GOT3 (cell line): Measurements from ENCODE around the gene DDI2.
"Not testable (repeated sequence)": the region's sequence is repeated elsewhere in the genome, so short reads cannot be mapped to it uniquely, and the experiment has no call there.

ENCODE experiments used
- DNase-seq: peaks from one replicate; lab custom pipeline; 2025; ENCODE audit warnings: mixed read lengths; lab: John Stamatoyannopoulos, UW

The DDI2 gene

DNA sequence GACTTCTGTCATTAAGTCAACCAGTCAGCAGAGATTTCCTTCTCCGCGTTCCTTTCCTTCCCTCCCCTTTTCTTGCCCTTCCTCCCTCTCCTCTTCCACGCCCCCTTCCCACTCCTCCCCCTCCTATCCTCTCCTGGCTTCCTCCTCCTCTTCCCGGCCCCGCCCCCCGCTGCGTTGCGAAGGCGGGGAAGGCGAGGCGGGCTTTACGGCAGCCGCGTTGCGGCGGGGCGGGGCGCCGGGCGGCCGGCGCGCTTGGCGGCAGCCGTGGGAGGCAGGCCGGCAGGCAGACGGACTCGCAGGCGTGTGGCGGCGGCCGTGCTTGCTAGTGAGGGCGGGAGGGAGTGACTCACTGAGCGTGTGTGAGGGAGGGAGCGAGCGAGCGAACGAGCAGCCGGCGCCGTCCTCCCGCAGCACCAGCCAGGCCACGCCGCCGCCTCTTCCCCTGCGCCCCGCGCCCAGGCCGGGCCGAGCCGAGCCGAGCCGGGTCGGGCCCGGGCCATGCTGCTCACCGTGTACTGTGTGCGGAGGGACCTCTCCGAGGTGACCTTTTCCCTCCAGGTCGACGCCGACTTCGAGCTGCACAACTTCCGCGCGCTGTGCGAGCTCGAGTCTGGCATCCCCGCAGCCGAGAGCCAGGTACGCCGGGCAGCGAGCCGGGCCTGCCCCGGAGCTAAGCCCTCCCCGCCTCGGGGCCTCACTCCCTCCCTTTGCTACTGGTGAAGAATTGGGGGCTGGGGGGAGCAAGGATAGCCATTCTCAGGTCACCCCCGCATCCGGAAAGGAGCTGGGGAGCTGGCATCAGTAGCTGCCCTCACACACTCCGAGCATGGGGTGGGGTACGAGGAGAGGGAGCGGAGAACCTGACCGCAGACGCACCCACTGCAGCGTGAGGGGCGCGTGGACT is at the start of gene DDI2:
TSS of gene DDI2 (plus strand) at position 286 of the 904 bp plus-strand sequence. CDS start at position 499, 213 bp downstream.
- DNase-seq: peak; percentile 93

DNA sequence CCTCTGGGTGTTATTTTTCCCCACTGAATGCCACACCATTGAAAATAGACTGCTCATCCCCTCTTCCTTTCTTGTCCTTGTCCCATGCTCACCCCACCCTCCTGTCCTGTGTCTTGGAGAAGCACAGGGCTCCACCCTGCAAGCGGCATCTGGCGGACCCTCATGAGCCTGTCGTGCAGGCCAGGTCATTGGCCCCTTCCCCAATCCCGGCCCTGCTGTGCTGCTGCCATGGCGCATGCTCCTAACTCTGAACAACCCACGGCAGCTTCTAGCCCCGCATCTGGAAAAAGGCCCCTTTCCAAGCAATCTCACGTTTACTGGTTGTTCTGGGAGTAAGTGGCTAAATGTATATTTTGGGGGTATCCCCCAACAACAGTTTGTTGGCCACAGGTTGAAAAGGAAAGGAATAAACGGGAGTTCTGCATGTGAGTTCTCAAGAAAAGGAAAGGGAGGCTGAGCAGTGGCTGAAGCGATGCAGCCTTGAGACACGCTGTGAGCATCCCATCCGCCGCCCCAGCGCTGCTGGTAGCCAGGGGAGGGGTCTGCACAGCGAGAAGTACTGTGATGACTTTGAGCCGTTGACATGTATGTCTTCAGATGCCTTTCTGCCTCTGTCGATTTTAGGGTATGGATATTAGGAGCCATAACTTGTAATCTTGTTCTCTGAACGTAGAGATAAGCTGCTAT is 48.7 kb upstream of the DDI2 start:
- DNase-seq: no peak

DNA sequence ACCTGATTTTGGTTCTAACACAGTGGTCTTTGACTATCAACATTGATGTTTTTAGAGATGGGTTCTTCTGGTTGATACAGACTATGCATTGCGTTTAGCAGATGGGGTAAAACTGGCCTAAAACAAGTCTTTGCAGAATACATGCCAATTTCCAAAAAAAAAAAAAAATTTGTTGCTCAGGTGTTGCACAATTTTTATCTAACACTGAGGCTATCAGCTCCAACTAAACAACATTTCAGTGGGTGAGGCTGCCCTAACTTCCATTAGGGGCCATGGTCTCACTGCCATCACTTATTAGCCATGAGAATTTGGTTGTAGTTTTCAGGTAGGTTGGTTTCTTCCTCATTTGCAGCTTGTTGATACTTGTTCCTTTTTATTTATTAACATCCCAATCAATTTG is 46.4 kb upstream of the DDI2 start:
- DNase-seq: no peak

DNA sequence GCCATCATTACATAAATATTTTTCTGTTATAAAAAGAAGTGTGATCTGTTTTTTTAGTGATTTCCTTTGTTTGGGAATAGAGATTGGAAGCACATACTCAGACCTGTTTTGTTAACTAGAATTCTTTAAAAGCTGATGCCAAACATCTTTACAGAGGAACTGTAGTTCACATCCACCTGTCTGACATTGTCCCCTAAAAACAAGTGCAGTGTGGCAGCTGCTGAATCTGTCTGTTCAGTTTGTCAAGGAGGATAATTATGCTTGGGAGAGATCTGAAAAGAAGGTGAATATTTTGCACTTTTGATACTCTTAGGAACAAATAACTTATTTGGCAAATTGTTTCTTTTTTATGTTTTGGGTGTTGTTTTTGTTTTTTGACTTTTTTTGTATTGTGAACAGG is 46.0 kb upstream of the DDI2 start:
- no peak for DNase-seq

DNA sequence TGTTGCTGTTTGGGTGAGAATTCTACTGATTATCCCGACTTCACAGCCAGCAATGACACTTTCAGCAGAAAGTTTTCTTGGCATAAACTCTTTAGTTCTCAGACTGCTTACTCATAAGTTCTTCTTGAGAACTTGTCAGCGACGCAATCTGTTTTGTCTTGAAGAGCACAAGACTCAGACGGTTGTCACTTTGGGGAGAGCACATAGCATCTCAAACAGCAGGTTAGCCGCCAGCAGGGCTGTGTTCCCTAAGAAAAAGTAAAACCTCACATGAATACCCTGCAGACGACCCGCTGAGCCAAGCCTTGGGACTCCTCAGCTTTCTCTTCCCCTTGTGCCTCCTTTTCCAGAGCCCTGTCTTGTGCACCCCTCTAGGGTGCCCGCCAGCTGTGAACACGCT is 43.8 kb upstream of the DDI2 start:
- no peak for DNase-seq

DNA sequence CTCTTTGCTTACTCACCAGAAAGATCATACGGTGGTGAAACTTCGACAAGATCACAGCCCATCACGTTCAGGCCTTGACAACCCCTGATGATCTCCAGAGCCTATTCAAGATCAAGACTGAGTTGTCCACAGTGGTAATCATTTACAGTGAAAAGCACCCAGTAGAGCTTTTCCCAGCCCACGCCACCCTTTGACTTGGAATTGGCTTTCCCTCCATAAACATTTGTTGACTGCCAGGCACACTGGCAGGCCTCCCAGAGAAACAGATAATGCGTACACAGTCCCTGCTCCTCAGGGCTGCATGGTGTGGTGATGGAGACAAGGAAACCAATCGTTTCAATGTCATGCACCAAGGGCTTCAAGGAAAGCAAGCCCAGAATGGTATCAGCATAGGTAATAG is 42.5 kb upstream of the DDI2 start:
- no peak for DNase-seq

DNA sequence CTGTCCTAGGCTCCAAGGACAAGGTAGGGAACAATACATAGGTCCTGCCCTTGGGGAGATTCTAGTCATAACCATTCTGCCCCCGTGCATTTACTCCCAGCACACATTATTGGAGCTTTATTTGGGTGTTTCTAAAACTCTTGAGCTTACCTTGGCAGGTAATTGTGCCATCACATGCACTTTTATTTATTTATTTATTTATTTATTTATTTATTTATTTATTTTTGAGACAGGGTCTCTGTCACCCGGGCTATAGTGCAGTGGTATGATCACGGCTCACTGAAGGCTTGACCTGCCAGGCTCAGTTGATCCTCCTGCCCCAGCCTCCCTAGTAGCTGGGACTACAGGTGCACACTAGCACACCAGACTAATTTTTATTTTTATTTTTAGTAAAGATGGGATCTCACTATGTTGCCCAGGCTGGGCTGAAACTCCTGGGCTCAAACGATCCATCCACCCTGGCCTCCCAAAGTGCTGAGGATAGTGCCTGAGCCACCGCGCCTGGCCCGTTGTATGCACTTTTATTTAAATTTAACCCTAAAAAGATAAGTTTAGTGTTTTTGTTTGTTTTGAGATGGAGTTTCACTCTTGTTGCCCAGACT is 41.6 kb upstream of the DDI2 start:
- no peak for DNase-seq

DNA sequence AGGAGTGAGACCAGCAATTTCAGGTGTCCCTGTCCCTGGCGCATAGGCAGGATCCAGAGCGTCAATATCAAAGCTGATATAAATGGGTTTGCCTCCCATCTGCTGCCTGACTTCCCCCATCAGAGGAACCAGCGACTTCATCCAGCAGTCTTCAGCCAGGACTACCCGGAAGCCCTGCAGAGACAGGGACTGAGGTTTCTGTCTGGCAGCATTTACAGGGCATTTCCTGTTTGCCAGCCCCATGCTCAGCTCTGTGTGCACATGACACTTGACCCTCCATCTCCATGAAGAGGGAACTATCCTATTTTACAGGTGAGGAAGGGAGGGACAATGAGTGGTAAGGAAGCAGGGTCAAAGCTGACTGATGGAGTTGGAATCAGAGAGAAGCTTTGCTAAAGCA is 39.6 kb upstream of the DDI2 start:
- no peak for DNase-seq

DNA sequence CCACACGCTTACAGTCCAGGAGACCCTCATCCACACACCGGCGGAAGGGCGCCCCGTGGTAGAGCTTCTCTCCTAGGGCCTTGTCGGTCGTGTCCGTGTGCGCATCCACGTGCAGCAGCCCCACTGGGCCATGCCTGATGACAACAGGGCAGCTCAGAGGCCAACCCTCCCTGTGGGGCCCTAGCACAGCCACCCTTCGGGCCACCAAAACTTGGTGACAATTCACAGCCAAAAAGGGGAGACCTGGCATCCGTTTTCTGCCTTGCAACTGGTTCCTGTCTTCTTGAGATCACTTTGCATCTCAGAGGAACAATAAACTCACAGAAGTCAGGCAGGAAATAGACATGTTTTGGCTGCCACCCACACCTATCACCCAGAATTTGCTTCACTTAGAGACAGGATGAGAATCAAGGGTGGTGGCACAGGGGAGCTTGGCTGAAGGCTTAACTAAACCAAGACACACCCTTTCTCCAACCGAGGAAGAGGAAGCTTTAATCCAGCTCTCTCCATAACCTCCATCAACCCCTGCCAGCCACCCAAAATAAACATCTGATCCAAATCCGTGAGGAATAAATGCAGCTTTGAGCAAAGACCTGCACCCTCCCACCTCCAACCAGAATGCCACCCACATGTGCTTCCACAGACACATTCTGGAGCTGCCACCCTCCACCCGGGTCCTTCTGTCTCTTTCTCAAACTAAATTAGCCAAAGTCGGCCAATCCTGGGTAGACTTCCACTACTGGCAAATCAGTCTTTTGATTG is 38.2 kb upstream of the DDI2 start:
- no peak for DNase-seq

DNA sequence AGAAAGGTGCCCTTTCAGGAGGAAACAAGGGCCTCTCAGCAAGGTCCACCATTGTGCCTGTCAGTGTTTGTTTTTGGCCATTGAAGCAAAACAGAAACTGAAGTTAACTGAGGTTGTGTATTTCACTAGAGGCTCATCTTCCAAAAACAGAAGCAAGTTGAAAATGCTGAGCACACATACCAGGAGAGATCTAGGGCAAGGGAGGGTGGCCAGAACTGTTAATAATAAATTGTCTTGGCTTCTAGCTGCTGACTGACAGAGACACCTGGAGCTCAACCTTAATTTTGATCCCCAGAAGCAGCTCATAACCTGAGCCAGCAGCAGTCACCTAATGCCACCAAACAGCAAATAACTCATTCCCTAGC is 37.6 kb upstream of the DDI2 start:
- DNase-seq: no peak

DNA sequence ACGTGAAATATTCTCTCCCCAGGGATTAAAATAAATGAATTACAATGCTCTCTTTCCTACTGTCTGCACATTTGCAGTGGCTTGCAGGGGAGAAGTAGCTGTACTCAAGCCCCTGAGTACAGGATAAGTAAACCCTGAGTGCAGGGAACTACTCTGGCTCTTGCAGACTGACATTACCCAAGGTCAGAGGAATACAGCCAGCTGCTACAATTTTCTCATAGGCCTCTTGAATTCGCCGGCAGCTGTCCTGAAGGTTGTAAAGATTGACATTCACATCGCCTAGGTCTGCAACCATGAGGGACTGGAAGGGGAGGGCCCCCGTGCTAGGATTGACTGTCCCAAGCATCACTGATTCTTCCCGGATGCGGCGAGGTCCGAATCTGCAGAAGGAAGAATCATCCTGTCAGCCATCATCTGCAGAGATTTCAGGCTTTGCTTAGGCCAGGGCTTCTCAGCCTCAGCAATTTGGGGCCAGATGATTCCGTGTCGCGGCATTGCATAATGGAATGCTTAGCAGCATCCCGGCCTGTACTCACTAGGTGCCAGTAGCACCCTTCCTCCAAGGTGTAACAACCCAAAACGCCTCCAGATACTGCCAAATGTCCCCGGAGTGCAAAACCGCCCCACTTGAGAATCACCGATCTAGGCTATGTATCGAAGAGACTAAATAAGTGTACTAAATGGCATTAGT is 34.1 kb upstream of the DDI2 start:
- no peak for DNase-seq

DNA sequence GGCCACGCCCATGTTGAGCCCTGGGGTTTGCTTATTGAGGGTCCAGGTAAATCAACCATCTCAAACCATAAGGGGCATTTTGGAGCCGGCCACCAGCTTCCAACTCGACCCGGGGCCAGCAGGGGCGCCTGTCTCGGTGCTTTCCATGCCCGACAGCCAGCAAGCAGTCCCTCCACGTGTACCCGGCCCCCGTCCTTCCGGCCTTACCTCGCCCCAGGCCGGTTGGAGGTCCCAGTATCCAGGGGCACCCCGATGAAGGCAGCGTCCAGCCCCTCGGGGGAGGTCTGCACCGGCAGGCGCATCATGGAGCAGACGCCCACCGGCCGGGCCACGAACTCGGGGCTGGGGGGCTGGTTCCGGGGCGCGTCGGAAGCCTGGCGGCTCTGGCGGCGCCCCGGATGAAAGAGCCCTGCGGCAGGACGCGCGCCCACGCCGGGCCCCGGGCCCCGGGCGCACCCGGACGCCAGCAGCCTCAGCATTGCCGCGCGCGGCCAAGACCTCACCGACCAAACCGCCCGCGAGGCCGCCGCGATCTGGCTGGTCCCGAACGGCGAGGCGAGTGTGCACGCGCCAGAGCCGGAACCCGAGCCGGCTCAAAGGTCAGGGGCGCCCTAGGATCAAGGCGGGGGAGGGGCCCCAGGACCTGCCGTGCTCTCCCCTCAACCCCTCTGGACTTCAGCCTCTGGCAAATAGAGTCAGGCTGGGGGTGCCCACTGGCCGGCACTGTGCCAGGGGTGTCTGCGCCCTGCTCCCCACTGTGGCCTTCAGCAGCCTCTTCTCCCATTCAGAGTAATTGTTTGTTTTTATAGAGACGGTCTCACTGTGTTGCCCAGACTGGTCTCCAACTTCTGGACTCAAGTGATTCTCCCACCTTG is 32.5 kb upstream of the DDI2 start, which contains the start of gene AGMAT:
TSS of gene AGMAT (minus strand) at position 563 of the 875 bp plus-strand sequence. CDS start at position 479, 84 bp downstream.
- DNase-seq: no peak

DNA sequence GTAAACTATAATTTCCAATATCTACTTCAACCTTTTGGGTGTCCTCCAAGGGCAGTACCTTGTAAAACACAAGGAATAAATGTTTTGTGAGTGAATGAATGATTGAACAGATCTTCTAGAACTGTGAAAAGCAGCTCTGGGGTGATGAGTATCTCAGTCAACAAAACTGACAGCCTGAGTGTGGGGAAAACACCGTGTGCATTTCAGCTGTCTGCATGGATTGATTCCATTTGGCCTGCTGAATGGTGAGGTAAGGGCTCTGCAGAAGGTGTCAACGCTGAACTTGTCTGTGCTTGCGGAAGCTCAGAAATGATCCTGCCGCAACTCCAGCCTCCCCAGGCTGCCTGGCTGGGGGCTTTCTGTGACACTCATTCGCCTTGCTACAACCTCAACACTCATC is 25.0 kb upstream of the DDI2 start:
- DNase-seq: no peak

DNA sequence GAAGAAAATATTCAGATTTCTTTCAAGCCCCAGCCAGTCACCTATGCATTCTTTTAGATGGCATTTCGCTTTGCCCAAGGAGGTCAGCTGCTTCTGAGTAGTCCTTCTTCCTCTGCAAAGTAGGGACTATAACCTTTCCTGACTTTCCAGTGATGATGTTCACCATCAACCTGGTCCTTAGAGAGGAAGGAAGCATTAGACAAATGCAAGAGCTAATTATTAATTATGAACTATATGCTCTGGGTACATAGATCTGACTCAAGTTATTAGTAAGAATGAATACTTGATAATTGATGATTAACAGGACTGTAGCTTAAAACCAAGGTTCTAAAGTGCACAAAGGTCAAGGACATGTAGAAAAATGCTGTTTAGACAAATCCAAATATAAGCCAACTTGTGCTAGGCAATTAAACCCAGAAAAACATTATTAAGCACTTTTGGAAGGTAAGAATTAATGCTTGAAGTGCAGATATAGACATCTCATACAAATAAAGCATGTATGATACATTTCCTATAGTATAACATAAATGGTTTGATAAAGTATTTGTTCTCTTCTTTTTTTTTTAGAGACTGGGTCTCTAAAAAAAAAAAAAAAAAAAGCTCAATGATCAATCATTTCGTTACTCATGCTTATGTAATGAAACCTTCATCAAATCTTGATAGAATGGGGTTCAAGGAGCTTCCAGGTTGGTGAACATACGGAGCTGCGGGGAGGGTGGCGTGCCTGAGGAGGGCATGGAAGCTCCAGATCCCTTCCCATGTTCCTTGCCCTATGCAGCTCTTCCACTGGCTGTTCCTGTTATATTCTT is 21.2 kb upstream of the DDI2 start:
- DNase-seq: no peak

DNA sequence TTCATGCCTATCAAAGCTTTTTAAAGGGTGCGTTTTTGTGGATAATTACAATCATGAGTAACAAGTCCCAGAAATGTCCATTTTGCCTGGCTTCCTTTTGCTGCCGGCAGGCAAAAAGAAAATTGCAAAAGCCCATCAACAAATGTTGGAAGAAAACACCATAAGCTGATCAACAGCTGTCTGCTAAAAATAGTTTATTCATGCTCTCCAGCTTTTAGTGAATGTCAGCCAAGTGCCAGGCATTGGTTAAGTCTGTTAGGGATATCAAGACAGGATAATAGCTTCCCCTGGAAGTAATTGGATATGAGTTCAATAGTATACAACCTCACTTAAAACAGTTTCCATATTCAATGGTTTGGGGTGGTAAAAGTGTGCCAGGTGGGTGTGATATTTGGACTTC is 18.8 kb upstream of the DDI2 start:
- DNase-seq: no peak

DNA sequence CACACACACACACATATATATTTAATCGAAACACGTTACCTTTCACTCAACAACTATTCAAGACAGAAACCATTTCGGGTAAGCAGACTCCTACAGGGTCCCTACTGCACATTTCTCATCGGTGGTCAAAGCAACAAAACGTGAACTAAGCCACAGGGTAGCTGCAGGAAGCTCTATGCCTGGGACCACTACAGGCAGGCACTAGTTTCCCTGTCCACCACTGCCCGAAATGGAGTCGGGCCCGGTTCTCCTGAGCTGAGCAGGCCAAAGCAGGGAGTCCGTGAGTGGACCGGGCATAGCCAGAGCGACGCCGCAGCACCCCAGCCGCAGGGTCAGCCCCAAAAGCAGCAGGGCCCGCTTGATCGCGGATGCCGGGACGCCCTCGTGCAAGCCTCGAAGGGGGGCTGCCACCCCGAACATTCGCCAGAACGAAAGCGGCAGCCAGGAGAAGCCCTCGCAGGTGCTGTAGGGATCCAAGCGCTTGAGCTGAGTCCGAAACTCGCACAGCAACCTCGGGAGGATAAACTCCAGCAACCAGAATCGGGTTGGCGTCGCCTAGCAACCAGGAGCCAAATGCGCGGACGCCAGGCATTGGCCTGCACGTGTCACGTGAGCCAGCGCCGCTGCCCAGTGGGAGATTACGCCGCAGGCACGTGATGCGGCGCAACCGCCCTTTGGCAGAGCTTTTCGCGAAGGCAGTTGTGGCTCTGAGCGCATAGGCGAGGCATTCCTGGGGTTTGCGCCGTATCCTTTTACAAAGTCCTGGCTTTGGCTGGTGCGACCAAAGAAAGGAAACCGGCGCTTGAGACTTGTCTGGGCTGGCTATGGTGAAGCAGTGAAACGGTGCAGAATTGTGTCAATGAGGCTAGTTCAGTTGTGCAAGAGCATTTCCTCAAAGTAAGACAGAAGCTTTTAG is 13.9 kb upstream of the DDI2 start:
- peak; percentile 83 for DNase-seq

DNA sequence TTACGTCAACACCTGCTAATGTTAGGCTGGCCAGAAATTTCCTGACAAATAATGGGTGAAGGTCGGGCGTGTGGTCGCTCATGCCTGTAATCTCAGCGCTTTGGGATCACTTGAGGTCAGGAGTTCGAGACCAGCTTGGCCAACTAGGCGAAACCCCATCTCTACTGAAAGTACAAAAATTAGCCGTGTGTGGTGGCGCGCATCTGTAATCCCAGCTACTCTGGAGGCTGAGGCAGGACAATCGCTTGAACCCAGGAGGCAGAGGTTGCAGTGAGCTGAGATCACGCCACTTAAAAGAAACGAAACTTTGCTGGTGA is 13.3 kb upstream of the DDI2 start:
- DNase-seq: not testable (repeated sequence)

DNA sequence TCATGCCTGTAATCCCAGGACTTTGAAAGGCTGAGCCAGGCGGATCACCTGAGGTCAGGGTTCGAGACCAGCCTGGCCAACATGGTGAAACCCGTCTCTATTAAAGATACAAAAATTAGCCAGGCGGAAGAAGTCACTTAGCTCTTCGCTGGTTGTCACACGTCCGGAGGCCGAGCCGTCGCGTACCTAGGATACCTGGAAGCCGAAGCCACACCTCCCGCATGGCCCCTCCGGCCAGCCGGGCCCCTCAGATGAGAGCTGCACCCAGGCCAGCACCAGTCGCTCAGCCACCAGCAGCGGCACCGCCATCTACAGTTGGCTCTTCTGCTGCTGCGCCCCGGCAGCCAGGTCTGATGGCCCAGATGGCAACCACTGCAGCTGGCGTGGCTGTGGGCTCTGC is 12.9 kb upstream of the DDI2 start:
- DNase-seq: not testable (repeated sequence)
